Skeletal muscle cell (primary cell): ENCODE measurements around the gene HMGCLL1.

Experiments
- DNase-seq: peaks from one replicate; pipeline ENCODE4 v3.0.0-alpha.2; 2010; ENCODE audit warnings: low read depth
- H3K4me3 ChIP-seq: 2 replicates; pipeline ENCODE4 v1.5.1; 2011; ENCODE audit warnings: low read depth, mild to moderate bottlenecking, control low read depth, low read length, moderate library complexity

HMGCLL1 gene

DNA sequence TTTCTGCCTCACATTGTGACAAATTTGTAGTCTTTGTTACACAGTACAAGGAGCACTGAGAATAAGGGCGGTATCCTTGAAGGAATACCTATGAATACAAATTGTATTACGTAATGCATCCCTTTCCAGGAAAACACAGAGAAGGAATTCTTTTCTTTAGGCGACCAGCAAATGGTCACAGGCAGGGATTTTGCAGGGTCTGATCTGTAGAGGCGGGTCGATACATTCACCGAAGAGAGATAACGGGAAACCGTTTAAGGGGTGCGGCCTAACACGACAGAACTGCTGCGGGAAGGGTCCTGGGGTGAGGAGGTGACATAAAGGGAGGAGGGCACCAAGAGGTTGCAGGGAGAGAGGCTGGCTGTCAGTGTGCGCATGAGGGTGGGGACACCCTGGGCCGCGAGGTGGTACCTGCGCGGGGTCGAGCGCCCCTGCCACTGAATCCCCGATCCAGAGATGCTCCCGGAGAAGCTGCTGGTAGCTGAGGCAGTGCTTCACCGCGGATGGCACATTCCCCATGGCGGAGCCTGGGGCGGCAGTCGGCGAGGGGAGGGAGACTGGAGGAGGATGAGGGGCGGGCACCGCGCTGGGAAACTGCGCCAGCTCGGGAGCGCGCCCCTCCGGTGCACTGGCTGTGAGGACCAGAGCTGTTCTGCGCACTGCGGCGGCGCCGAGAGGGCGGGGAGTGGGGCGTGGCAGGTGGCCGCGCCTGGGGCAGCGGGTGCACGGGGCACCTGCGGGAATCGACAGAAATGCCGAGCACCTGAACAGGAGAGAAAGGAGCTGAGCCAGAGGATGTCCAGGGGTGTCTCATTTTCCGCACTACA is at the start of gene HMGCLL1:
HMGCLL1 (minus strand) TSS at position 656 of the 827 bp plus-strand sequence; CDS start at position 519, 137 bp downstream.
- peak within 1 kb of the TSS; percentile 53 for H3K4me3 ChIP-seq
- no peak for DNase-seq

DNA sequence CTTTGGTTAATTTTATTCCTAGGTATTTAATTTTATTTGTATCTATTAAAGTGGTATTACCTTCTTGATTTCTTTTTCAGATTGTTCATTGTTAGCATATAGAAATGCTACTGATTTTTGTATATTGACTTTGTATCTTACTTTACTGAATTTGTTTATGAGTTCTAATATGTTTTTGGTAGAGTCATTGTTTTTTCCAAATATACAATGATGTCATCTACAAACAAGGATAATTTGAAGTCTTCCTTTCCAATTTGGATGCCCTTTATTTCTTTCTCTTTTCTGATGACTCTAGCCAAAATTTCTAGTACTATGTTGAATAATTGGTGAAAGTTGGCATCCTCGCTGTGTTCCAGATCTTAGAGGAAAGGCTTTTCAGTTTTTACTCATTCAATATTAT is 43.0 kb upstream of the HMGCLL1 start:
- H3K4me3 ChIP-seq: no peak overlapping the region
- DNase-seq: no peak

DNA sequence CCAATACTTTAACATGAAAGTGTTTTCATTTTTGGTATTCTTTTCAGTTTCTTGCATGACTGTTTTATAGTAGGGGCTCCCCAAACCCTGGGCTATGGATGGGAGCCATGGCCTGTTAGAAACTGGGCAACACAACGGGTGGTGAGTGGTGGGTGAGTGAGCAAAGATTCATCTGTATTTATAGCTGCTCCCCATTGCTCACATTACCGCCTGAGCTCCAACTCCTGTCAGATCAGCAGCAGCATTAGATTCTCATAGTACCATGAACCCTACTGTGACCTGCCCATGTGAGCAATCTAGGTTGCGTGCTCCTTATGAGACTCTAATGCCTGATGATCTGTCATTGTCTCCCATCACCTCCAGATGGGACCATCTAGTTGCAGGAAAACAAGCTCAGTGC is 42.3 kb upstream of the HMGCLL1 start:
- H3K4me3 ChIP-seq: no peak overlapping the region

DNA sequence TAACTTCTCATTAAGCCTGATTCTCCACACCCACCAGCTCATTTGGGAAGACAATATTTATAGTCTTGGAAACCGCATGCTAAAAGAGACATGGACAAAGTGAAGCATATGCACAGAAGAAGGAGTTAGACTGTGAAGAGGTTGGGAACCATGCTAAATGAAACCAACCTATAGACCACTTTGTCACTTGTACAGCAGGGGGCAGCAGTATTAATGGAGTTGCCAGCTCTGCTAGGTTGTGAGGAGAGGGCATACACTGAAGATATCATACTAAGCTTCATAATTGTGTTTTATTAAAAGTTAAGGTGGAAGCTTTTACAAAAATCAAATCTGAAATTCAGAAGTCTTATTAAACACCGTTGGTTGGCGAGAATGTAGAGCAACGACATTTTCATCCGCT is 38.3 kb upstream of the HMGCLL1 start:
- H3K4me3 ChIP-seq: no peak overlapping the region
- DNase-seq: no peak

More for the DNA sequence above, 42.3 kb upstream of the HMGCLL1 start:
- DNase-seq: no peak

DNA sequence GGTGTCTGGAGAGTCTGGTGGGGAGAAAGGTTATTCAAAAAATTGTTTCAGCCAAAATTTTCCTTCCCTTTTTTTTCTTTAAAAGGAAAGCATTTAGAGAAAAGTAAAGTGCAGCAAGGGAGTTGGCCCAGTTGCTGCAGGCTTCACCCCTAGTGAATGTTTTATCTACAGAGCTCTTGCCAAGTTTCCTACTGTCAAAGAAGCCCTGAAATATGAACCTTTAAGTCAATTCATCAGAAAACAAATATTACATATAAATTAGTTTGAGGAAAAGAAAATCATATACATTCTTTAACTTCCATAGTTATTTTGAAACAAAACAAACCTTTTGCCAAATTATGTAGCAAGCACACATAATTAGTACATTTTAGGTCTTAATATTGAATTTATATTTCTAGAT is 25.0 kb upstream of the HMGCLL1 start:
- H3K4me3 ChIP-seq: no peak overlapping the region
- DNase-seq: no peak

DNA sequence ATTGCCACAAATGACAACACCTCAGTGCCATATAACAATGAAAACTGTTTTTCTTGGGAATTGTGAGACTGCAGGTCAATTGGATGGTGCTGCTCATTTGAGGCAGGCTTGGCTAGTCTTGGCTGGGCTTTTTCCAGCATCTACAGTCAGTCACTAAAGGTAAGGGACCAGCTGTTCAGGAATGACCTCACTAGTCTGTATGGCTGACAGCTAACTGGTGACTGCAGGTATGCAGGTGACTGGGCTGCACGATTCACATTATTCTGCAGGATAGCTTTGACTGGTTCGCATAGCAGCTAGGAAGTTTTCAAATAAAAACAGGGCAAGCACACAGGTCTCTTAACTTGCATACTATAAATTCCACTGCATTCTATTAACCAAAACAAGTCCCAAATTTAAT is 22.1 kb upstream of the HMGCLL1 start:
- H3K4me3 ChIP-seq: no peak overlapping the region
- no peak for DNase-seq

DNA sequence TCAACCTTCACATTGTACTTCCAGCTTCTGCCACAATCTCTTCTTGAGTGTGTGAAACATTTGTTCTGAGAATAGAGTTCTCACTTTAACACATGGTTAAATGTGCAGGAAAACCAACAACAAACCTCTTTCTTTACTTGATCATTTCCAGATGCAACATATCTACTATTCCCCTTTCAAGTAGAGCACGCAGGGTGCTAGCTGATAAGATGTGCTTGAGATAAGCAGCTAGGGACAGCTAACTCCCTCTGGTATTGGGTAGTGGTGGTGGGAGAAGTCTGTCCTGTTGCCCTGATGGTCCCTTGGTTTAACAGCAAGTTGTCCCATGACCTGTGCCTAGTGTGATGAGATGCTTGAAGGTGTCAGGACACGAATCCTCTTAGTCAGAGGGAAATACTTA is 15.4 kb upstream of the HMGCLL1 start:
- no peak for DNase-seq
- no peak overlapping the region for H3K4me3 ChIP-seq

DNA sequence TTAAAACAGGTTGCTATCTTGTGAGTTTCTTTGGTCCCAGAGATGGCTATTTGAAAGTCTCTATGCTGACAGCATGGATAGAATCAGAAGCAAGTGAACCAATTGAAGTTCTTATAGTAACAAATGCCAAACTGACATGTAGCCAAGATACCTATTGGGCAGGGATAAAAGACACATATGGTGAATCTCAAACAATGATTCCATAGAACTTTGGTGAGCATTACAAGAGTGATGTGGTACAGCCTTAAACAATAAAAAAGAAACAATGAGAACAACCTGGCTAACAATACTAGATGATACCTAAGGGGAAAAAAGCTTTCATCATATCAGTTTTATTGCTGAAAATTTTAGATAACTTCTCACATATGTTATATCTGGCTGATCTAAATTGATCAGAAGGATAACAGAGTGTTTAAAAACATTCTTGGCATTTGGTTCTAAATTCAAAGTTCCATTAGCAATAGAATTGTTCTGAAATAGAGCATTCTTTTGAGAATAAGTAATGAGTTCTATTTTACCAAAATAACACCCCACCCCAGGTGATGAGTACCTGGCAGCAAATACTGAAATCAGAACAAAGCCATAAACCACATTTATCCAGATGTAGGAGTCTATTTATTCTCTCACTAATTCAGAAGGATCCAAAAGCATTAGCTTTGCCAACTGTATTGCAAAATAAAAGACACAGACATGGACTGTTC is 5.8 kb upstream of the HMGCLL1 start:
- no peak overlapping the region for H3K4me3 ChIP-seq
- no peak for DNase-seq

DNA sequence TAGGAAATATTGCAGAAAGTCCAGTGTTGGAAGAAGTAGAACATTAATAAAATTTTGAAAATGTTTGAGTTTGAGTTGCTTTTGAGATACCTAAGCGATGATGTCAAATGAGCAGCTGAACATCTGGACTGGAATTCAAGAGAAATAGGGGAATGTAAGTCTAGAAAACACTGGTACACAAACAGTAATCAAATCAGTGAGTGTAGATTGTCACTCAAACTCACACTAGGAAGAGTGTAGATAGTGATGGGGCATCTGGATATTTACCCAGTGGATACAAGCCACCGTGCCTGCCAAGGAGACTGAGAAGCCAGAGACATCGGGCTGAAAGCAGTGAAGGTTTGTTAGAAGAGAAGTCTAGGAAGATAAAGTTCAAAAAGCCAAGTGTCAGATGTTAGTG is 2.2 kb downstream of the HMGCLL1 start:
- no peak for DNase-seq
- H3K4me3 ChIP-seq: no peak overlapping the region

DNA sequence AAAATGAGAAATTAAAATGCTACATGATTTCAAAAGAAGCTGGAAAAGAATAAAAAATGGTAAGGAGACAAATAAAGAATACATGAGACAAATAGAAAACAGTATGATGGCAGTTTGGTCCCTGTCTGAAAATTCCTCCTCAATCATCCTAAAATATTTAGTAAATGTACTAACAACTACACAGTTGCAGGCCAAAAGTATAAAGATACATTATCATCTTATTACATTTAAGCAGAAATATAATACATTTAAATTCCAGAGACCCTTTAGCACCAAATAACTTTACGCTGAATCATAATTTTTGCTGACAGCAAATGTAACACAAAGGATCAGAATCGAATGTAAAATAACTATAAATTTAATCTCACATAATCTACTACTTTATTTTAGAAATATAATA is 4.4 kb downstream of the HMGCLL1 start:
- DNase-seq: no peak
- H3K4me3 ChIP-seq: no peak overlapping the region

DNA sequence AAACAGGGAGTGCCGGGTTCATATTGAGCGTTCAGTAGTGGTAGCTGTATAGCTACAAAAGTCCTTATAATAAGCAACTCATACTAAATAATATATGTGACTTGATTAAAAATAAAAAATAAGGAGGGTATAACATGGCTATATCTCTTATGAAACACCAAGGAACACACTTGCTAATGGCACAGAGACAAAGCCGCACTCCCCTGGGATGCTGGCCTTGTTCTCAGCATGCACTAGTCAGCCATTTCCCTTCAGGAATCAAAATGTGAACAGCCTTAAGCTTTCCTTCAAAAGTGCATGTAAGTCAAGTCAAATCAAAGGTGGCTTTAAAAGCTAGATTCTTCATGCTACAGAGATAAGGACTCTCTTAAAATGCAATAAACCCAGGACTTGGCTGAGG is 9.4 kb downstream of the HMGCLL1 start:
- no peak overlapping the region for H3K4me3 ChIP-seq
- no peak for DNase-seq

DNA sequence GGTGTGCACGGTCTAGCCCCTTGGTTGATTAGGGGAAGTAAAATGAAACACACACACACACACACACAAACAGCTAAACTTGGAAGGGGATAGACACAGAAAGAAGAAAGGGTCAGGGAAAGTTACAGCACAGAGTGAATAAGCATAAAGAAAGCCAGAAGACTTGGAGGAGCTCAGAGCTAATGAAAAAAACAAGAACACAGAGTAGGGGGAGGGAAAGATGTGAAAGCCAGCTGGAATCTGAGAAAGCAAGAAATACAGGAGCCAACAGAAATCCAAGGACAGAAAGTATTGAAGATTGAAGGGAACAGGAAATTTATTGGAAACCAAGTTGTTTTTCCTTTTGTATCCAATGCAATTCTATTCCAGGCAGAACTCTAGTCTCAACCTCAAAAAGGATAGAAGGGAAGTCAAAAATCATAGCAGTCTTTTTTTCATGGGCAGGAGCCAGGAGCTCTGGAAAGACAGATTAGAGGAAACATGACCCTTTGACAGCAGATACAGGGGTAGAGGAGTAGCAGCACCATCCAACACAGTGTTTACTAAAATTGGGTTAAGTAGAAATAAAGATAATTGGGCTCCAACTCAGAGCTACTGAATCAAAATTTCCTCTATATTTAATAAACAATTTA is 10.1 kb downstream of the HMGCLL1 start:
- no peak overlapping the region for H3K4me3 ChIP-seq
- DNase-seq: peak; percentile 6

DNA sequence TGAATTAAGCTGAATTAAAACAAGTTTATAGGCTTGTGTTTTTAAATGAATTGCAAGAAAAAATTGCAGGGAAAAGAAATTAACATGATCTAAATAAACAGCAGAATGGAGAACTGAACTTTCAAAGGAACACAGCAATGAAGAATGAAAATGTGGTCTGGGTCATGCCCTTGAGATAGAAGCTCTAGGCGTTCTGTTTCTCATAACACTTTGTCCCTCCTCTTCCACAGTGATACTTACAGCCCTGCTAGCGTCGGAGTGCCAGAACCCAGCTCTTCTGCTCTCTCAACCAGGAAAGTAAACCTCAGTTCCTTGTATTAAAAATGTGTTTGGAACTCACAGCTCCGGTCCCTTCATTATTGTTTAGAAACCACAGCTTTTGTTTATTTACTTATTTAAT is 11.4 kb downstream of the HMGCLL1 start:
- H3K4me3 ChIP-seq: no peak overlapping the region

DNA sequence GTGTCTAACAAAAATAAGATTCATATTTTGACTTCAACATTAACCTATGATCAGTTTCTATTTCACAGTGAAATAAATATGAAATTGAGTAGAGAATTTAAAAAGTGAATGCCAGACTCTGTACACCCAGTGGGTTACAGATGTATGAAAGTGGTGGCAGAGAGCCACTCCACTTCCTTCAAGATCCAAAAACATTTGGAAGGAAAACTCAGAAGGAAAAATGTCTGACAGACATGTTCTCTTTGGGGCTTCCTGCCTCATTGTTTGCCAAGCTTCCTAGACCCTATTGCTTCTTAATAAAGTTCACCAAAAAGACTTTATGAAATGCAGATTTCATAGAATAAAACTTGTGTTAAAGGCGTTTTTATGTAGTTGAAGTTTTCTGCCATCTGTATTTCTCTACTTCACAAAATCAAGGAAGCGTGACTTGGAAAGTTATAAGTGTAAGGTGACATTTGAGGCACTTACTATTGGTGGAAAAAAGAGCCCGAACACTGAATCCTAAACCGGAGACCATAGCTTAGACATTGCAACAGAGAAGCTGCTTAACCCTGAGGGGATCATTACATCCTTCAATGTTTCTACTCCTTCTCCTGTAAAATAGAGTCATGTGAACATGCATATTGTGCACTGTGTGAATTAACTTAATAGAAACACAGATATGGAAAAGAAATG is 12.8 kb downstream of the HMGCLL1 start:
- DNase-seq: no peak
- no peak overlapping the region for H3K4me3 ChIP-seq

More for the DNA sequence above, 11.4 kb downstream of the HMGCLL1 start:
- DNase-seq: no peak

DNA sequence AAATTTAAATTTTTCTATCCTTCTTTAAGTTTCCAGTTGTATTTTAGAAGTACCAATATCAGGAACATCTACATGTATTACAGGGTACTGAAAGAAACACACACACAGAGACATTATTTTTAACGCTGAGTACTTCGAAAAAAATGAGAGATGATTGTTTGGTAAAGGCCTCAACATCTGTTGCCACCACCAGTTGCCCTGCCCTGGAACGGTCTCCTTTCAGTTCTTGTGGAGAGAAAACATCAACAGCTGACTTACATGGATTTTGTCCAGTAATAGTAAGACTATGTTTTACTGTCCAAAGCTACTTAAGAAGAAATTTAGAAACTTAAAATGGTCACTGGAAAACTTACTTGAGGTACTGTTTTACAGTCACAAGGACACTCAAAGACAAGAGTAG is 16.7 kb downstream of the HMGCLL1 start:
- peak; percentile 1 for DNase-seq
- no peak overlapping the region for H3K4me3 ChIP-seq

DNA sequence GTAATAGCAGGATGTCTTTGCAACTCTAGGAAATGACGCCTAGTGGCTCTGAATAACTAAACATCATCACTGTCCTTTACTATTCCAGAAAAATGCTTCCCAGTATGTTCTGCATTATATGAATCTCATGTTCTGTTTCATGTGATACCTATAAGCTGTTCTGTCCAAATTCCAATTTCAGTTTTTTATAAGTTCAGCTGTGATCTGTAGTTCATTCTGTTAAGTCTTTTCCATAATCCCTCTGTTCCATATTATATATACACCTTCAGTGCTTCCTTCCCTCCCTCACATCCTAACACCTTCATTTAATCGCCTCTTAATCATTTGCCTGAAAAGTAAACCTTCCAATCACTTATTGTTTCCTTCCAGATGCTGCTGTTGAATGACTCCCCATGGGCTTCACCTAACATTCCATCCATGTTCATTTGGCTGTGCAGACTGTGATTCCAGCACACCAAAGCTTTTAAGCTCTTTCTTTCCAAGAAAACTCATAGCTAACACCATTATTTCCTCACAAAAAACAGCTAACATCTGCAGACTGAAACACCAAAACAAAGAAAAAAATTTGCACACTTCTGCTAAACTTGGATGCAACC is 18.6 kb downstream of the HMGCLL1 start:
- H3K4me3 ChIP-seq: no peak overlapping the region
- DNase-seq: no peak

DNA sequence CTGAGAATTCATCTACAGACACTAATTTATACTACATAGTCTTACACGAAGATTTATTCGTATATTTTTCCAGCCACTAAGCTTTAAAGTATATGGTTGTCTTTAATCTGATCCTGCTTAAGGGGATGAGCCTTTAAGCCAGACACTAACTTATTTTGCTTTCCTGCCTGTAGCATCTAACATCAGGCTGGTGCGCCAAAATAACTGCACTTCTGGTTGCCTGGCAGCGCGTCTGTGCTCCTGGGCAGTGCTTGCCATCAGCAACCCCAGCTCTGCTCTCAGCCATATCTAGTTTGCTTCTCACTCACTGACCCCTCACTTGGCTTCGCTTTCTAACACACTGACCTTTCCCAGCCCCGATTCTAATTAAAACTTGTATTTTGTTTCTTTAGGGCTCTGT is 21.8 kb downstream of the HMGCLL1 start:
- H3K4me3 ChIP-seq: no peak overlapping the region
- DNase-seq: no peak

DNA sequence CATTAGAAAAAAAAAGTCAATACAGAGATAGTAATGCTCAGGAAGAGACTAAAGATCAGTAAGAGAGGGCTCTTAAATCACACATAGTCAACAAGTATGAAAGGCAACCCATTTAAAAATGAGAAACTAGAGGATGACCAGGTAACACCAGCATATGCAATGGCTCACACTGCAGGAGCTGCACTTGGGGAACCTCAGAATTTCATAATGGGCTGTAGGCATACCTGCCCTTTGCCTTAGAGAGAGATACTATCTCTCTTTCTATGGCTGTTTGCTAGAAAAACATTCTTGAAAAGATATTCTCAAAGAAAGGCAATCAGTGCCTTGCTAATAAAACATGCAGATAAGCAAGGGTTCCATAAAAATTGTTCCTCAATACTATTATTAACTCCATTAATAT is 33.2 kb downstream of the HMGCLL1 start:
- DNase-seq: no peak
- H3K4me3 ChIP-seq: no peak overlapping the region

DNA sequence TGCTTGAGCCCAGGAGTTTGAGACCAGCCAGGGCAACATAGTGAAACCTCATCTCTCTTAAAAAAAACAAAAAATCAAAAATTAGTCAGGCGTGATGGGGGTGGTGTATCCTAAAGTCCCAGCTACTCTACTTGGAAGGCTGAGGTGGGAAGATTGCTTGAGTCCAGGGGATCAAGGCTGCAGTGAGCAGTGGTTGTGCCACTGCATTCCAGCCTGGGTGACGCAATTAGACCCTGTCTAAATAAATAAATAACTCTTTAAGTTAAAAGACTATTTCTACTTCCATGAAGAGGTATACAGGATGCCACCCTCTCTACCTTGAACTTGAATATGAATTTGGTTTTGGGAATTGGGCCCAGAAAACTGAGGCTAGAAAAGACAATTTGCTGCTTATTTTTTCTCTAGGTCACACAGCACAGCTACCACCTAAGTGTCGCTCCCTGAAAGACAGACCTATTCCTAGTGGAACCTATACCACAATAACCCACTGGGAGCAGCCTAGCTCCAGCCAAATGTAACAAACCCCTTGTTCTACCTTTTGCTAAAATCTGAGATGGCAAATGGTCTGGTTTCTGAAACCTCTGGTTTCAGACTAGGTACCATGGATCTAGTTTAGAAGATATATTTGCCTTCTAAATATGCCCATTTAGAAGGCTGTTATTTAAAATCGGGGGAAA is 35.2 kb downstream of the HMGCLL1 start:
- no peak overlapping the region for H3K4me3 ChIP-seq
- DNase-seq: no peak
